Activated T-helper 1 cell treated with anti-CD3 and anti-CD28 coated beads, Interleukin-12 subunit alpha, Interleukin-12 subunit beta, Interleukin-2, Interleukin-4 antibody, amounts not matched to agents 30 ng/mL and 10 ng/mL and 1 ng/mL, durations not matched to agents 14 hours and 24 hours and 36 hours (primary cell): ENCODE results near the gene UGGT2. TPM values are rescaled to one million over a fixed set of nuclear protein-coding genes. Genes with fewer than 3 reads are reported as not detected.

Source experiments
- DNase-seq: peaks from one replicate; pipeline ENCODE4 v3.0.0; 2021; ENCODE audit warnings: low spot score
- H3K27ac Mint-ChIP-seq: one replicate; pipeline ENCODE4 v1.8.0; 2021; ENCODE audit warnings: mild to moderate bottlenecking, mixed read lengths
- H3K27me3 Mint-ChIP-seq: one replicate; pipeline ENCODE4 v1.8.0; 2022; ENCODE audit warnings: mild to moderate bottlenecking, moderate library complexity, mixed read lengths; ENCODE audit not compliant: insufficient read depth
- H3K36me3 Mint-ChIP-seq: one replicate; pipeline ENCODE4 v1.8.0; 2021; ENCODE audit warnings: low read depth, mixed read lengths
- H3K4me1 Mint-ChIP-seq: one replicate; pipeline ENCODE4 v1.8.0; 2021; ENCODE audit warnings: low read depth, mixed read lengths
- H3K4me3 Mint-ChIP-seq: one replicate; pipeline ENCODE4 v1.8.0; 2021; ENCODE audit warnings: mild to moderate bottlenecking, moderate library complexity, mixed read lengths
- H3K9me3 Mint-ChIP-seq: one replicate; pipeline ENCODE4 v1.8.0; 2021; ENCODE audit warnings: mixed read lengths
- intact Hi-C: fragments of 100-400 bp; cut with micrococcal nuclease; formaldehyde crosslinking; loops from one replicate; pipeline ENCODE4 v1.15.1; 2024
- total RNA-seq: library from RNA; stranded (reverse); gene quantifications from 2 replicates; pipeline ENCODE4 v1.2.3, GENCODE V29; 2022

UGGT2 gene
- total RNA-seq, 1 donor from 2014 or later: 0.26 TPM

- H3K36me3 Mint-ChIP-seq: no peaks in the 10 kb centered on the region
- no peaks in the 10 kb centered on the region for H3K4me1 Mint-ChIP-seq
- peaks cover 7% of the 10 kb centered on the region for H3K9me3 Mint-ChIP-seq
- no peak overlapping the region for H3K27ac Mint-ChIP-seq
- no peak for DNase-seq
- no peaks in the 10 kb centered on the region for H3K27me3 Mint-ChIP-seq
- H3K4me3 Mint-ChIP-seq: no peak overlapping the region
- intact Hi-C loops: no loop called here
These were observed 18.5 kb downstream of the UGGT2 start for GRCh38 chr13:96034662-96035061.

DNA sequence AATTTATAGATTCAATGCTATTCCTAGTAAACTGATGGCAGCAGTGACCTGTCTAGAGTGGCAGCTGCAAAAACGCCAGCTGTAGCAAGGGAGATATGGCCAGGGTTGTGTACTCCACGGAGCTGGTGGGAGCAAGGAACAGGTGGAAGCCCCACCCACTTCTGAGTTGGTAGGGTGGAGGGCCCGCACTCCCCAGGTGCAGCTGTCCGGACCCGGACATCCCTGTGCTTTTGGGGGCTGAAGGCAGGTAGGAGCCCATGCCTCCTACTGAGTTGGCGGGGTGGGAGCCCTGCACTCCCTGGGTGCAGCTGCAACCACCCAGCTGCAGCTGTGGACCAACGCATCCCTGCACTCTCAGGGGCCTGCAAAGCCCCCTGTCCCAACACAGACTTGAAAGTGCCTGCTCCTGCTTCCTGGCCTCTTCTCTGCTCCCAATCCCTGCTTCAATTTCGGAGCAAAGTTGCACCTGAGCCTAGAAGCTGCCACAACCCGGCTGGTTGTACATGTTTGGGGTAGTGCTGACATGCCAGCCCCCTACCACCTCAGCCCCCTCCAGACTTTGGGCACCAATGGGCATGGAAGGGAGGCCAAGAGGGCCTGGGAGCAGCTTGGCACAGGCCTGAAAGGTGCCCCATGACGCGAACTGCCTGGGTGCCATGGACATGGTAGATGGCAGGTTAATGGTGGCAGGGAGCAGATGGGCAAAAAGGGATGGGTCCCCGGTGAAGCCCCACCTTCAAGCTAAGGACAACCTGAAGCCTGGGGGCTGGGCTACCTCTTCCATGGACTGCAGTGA lies 19.8 kb downstream of the UGGT2 start:
- no peaks in the 10 kb centered on the region for H3K27me3 Mint-ChIP-seq
- H3K9me3 Mint-ChIP-seq: peaks cover 7% of the 10 kb centered on the region
- no peaks in the 10 kb centered on the region for H3K36me3 Mint-ChIP-seq
- intact Hi-C loops: no loop called here
- H3K4me1 Mint-ChIP-seq: no peaks in the 10 kb centered on the region
- H3K27ac Mint-ChIP-seq: no peak overlapping the region
- DNase-seq: no peak
- H3K4me3 Mint-ChIP-seq: no peak overlapping the region

GRCh38 chr13:96032717-96033116 lies 20.5 kb downstream of the UGGT2 start:
- no peak overlapping the region for H3K27ac Mint-ChIP-seq

GRCh38 chr13:96029002-96029401 lies 24.2 kb downstream of the UGGT2 start:
- intact Hi-C loops: no loop called here
- H3K36me3 Mint-ChIP-seq: no peaks in the 10 kb centered on the region
- H3K27me3 Mint-ChIP-seq: no peaks in the 10 kb centered on the region

More at GRCh38 chr13:96032717-96033116, 20.5 kb downstream of the UGGT2 start:
- H3K4me3 Mint-ChIP-seq: no peak overlapping the region
- peaks cover 7% of the 10 kb centered on the region for H3K9me3 Mint-ChIP-seq
- no peaks in the 10 kb centered on the region for H3K4me1 Mint-ChIP-seq
- DNase-seq: no peak
- H3K27me3 Mint-ChIP-seq: no peaks in the 10 kb centered on the region
- intact Hi-C loops: no loop called here
- H3K36me3 Mint-ChIP-seq: no peaks in the 10 kb centered on the region

DNA sequence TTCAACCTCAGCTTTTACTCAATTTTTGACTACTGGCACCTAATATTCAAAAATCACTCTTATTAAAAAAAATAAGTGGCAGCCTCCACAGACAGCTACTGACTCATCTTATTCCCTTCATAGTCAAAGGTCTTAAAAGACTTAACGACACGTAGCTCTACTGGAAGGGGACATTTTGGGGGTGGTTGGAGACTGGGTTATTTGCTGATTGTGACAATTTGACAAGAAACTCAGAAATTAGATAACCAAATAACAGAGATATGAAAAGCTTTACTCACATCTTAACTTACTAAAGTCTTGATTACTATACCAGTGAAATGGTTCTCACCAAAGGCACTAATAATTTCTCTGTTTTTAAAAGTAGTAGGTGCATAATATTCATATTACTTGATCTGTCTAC lies 25.7 kb downstream of the UGGT2 start:
- H3K4me3 Mint-ChIP-seq: no peak overlapping the region
- H3K4me1 Mint-ChIP-seq: no peaks in the 10 kb centered on the region
- no peaks in the 10 kb centered on the region for H3K36me3 Mint-ChIP-seq
- H3K27me3 Mint-ChIP-seq: no peaks in the 10 kb centered on the region
- no peak for DNase-seq
- no peak overlapping the region for H3K27ac Mint-ChIP-seq
- intact Hi-C loops: no loop called here
- H3K9me3 Mint-ChIP-seq: peaks cover under 1% of the 10 kb centered on the region

More at GRCh38 chr13:96029002-96029401, 24.2 kb downstream of the UGGT2 start:
- Mint-ChIP-seq H3K9me3 (peaks cover 7% of the 10 kb centered on the region), H3K27ac (no peak overlapping the region), H3K4me1 (no peaks in the 10 kb centered on the region), H3K4me3 (no peak overlapping the region)
- DNase-seq: no peak

DNA sequence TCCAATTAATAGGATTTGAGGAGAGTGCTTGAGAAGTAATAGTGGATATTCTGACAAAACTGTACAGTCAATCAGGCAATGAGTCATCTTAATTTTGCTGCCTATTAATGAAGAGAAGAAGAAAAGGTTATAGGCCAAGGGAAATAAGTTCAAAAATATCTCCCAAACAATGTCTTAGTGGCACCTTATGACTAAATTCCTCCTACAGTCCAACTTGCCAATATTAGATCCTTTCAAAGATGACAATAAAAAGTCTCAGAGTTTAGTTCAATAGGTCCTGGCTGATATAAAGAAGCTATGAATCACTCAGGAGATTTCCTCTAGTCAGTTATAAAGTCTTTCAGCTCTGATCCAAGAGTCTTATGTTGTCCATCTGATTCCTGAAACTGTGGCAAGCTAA lies 27.9 kb downstream of the UGGT2 start:
- no peaks in the 10 kb centered on the region for H3K4me1 Mint-ChIP-seq
- no peaks in the 10 kb centered on the region for H3K36me3 Mint-ChIP-seq
- H3K4me3 Mint-ChIP-seq: no peak overlapping the region
- no peak for DNase-seq
- intact Hi-C loops: no loop called here
- H3K9me3 Mint-ChIP-seq: no peaks in the 10 kb centered on the region
- H3K27ac Mint-ChIP-seq: no peak overlapping the region
- H3K27me3 Mint-ChIP-seq: no peaks in the 10 kb centered on the region

GRCh38 chr13:96020931-96021330 lies 32.3 kb downstream of the UGGT2 start:
- Mint-ChIP-seq H3K36me3 (no peaks in the 10 kb centered on the region), H3K4me3 (no peak overlapping the region), H3K27me3 (no peaks in the 10 kb centered on the region), H3K27ac (no peak overlapping the region), H3K4me1 (no peaks in the 10 kb centered on the region), H3K9me3 (no peaks in the 10 kb centered on the region)
- intact Hi-C loops: loop anchor here (2.0 to 5.0 kb wide), 2 partner anchors 796 to 938 kb away; no protein-coding TSS in a partner anchor
- DNase-seq: no peak

DNA sequence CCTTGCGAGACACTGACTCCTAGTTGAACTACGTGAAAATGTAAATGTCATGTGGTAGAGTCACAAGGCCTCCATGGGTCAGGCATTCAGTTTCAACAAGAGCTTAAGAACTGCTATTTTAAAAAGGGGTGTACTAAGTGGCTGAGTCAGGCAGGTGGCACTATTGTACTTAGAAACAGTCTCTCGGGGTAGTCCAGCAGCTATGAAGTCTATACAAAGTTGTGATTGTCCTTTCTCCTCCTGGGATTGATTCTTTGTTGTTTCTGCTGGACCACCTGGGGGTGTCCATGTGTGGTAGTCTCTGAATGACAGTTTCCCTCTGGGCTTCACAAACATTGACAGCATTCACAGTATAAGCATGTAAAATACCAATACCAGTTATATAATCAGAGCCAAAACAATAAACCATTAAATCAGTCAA lies 33.0 kb downstream of the UGGT2 start:
- intact Hi-C loops: loop anchor here (2.0 to 5.0 kb wide), 2 partner anchors 797 to 939 kb away; no protein-coding TSS in a partner anchor
- no peak overlapping the region for H3K27ac Mint-ChIP-seq
- H3K36me3 Mint-ChIP-seq: no peaks in the 10 kb centered on the region
- no peaks in the 10 kb centered on the region for H3K4me1 Mint-ChIP-seq
- H3K27me3 Mint-ChIP-seq: no peaks in the 10 kb centered on the region
- H3K9me3 Mint-ChIP-seq: no peaks in the 10 kb centered on the region
- DNase-seq: no peak
- no peak overlapping the region for H3K4me3 Mint-ChIP-seq

GRCh38 chr13:96018135-96018534 lies 35.1 kb downstream of the UGGT2 start:
- H3K4me1 Mint-ChIP-seq: no peaks in the 10 kb centered on the region
- intact Hi-C loops: no loop called here
- DNase-seq: no peak
- no peak overlapping the region for H3K27ac Mint-ChIP-seq
- no peaks in the 10 kb centered on the region for H3K36me3 Mint-ChIP-seq
- H3K27me3 Mint-ChIP-seq: no peaks in the 10 kb centered on the region
- H3K4me3 Mint-ChIP-seq: no peak overlapping the region
- H3K9me3 Mint-ChIP-seq: no peaks in the 10 kb centered on the region

- DNase-seq: no peak
- intact Hi-C loops: no loop called here
- H3K36me3 Mint-ChIP-seq: no peaks in the 10 kb centered on the region
- H3K4me3 Mint-ChIP-seq: no peak overlapping the region
- H3K27ac Mint-ChIP-seq: no peak overlapping the region
- no peaks in the 10 kb centered on the region for H3K4me1 Mint-ChIP-seq
- no peaks in the 10 kb centered on the region for H3K9me3 Mint-ChIP-seq
- H3K27me3 Mint-ChIP-seq: no peaks in the 10 kb centered on the region
These were observed 41.8 kb downstream of the UGGT2 start for GRCh38 chr13:96011291-96011872.

DNA sequence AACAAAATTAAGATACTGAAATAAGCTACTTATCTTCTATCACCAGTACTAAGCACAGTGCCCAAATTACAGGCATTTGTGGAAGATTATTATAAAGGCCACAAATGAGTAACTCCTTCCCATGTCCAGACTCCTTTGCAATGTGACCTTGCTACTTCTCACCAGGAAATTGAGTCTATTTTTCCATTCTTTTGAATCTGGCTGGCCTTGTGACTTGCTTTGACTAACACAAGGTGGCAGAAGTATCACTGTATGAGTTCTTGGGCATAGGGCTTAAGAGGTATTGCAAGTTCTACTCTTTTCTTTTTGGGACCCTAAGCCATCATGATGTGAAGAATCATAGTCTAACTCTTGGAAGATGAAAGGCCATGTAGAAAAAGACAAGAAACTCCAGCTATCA lies 49.9 kb downstream of the UGGT2 start:
- H3K36me3 Mint-ChIP-seq: no peaks in the 10 kb centered on the region
- DNase-seq: no peak
- no peaks in the 10 kb centered on the region for H3K27me3 Mint-ChIP-seq
- no peaks in the 10 kb centered on the region for H3K9me3 Mint-ChIP-seq
- intact Hi-C loops: no loop called here
- no peaks in the 10 kb centered on the region for H3K4me1 Mint-ChIP-seq
- no peak overlapping the region for H3K27ac Mint-ChIP-seq
- no peak overlapping the region for H3K4me3 Mint-ChIP-seq

DNA sequence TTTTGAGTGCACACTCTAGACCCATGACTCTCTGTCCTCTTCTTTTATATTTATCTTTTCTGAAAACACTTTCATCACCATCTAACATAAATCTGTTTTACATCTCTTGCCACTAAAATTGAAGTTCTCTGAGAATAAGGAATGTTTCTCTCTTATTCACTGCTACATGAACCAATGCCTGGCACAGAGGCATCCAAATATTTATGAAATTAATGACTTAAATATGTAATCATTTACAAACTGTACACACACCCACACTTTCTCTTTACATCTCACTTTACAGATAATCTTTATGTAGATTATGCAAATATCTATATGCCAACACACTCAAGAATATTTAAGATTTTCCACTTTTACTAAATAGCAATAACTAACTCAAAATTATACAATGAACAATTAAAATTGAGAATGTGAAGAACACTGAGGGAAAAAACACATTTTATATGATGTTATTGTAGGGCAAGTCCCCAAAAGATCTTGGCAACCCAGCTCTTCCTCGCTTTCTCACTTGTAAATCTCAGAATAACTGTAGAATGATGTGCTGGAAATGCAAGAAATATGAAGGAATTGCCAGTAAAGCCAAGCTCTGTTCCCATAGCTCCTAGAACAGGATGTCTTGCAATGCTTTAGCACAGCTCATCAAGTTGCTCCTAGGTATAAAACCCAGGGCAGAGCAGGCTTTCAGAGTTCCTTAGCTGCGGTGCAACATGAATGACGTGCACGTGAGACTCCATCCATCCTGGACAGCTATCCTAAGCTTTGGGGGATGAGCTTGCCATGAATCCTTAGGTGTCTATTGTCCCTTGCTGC lies 50.7 kb downstream of the UGGT2 start:
- no peak for DNase-seq
- no peaks in the 10 kb centered on the region for H3K9me3 Mint-ChIP-seq
- H3K27ac Mint-ChIP-seq: no peak overlapping the region
- H3K36me3 Mint-ChIP-seq: no peaks in the 10 kb centered on the region
- intact Hi-C loops: no loop called here
- H3K27me3 Mint-ChIP-seq: no peaks in the 10 kb centered on the region
- no peak overlapping the region for H3K4me3 Mint-ChIP-seq
- H3K4me1 Mint-ChIP-seq: no peaks in the 10 kb centered on the region

DNA sequence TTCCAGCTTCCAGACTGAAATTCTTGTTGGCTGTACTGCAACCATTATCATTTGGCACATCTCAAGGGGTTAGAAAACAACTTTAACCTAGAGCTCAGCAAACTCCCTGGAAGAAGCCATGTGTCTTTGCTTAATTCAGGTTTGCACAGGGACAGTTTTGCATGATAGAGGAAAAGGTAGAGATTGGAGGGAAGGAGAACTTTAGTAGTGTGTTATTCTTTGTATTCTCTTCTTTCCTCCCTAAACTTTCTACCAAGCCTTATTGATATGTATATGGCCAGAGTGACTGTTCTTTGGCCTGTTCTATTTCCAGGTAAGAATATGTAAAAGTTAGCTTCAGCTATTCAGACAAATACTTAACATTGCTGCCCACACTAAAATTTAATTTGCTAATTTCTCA lies 53.1 kb downstream of the UGGT2 start:
- Mint-ChIP-seq H3K9me3 (no peaks in the 10 kb centered on the region), H3K27me3 (no peaks in the 10 kb centered on the region), H3K36me3 (no peaks in the 10 kb centered on the region), H3K4me1 (no peaks in the 10 kb centered on the region), H3K27ac (no peak overlapping the region), H3K4me3 (no peak overlapping the region)
- no peak for DNase-seq
- intact Hi-C loops: no loop called here
